NCI-H446 (cell line): ENCODE measurements around the gene IFITM1.
"Not testable (repeated sequence)": the region's sequence is repeated elsewhere in the genome, so short reads cannot be mapped to it uniquely, and the experiment has no call there.

ENCODE experiments used
- DNase-seq, 2 experiments: peaks; one replicate each; lab custom pipeline; 2025; lab: John Stamatoyannopoulos, UW

The IFITM1 gene

DNA sequence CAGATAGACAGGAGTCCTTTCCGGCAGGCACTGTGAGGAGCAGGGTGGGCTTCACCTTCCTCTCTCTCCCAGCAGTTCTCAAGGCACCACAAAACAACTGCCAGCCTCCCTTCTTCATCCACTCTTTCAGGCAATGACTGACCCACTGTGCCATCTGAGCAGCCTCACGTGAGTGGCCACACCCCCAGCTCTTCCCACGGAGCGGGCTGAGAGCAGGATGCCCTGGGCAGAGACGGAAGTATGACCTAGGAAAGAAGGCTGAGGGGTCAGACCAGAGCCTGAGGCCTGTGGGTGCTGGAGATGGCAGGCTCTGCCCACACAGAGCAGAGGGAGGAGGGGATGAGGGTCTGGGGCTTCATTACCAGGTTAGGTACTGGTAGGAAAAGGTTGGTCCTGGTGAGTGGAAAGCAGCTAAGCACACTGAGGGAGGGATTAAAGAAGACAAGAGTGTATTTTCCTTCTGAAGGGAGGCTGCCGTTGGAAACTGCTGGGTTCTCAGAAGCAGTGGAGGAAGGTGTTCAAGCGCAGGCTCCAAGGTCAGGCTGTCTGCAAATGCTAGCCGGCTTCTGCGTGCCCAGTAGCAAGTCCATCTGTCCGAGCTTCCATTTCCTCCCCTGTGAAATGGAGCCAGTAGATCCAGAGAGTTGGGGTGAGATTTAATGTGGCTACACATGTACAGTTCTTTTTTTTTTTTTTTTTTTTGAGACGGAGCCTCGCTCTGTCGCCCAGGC lies 31.0 kb upstream of the IFITM1 start:
- DNase-seq: no peak

DNA sequence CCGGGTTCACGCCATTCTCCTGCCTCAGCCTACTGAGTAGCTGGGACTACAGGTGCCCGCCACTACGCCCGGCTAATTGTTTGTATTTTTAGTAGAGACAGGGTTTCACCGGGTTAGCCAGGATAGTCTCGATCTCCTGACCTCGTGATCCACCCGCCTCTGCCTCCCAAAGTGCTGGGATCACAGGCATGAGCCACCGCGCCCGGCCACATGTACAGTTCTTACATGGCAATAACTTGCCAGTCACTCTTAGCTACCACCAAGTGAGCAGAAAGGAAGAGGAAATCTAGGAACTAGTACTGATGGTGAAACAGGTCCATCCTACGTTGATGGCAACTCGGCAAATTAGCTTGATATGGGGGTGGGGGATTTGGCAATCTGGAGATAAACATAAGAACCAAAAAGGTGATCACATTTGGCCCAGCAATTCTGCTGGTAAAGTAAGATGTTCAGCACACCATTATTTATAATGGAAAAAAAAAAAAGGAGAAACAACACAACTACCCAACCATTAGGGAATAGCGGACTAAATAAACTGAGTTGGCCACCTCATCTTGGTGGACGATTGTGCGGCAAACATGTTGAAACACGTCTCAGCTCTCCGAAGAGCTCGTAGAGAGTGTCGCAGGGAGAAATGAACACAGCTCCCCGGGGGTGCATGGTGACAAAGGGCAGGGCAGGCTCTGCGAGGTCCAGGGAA lies 30.3 kb upstream of the IFITM1 start:
- DNase-seq: no peak

GRCh38 chr11:284105-285020 lies 29.5 kb upstream of the IFITM1 start:
- DNase-seq: no peak

GRCh38 chr11:285021-285893 lies 28.6 kb upstream of the IFITM1 start:
- no peak for DNase-seq

DNA sequence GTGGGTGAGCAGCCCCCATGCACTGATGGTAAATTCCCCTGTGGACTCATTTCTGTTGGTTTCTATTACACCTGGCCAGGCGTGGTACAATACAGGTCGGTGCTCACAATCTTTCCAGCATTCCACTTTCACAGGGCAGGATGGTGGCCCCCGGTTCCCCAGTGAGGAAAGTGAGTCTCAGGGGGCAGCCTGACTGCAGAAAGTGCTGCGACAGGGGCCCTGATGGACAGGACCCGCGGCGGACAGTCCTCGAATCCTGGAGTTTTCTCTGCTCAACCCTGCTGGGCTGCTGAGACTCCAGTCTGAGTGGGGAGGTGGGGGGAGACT lies 28.0 kb upstream of the IFITM1 start:
- no peak for DNase-seq

GRCh38 chr11:286977-287820 lies 26.6 kb upstream of the IFITM1 start:
- DNase-seq: not testable (repeated sequence)

- no peak for DNase-seq
Measured at GRCh38 chr11:287821-288477, 25.9 kb upstream of the IFITM1 start.

GRCh38 chr11:288478-289397 lies 25.1 kb upstream of the IFITM1 start, which contains the start of gene PGGHG:
Gene PGGHG (plus strand): TSS chr11:289126. CDS start chr11:289817, 691 bp downstream.
- no peak for DNase-seq

DNA sequence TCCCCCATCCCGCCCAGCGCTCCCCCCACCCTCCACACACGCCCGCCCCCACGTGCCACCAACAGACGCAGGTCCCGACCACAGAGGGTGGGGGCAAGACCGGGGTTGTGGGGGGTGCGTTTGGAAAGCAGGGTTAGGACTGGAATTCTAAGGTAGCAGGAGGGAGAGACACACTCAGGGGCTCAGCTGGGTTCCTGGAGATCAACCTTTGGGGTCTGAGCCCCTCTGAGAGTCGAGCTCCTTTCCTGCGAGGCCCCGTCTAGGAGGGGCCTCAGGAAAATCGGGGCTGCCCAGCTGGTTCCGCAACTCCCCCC lies 24.5 kb upstream of the IFITM1 start:
- DNase-seq: no peak

DNA sequence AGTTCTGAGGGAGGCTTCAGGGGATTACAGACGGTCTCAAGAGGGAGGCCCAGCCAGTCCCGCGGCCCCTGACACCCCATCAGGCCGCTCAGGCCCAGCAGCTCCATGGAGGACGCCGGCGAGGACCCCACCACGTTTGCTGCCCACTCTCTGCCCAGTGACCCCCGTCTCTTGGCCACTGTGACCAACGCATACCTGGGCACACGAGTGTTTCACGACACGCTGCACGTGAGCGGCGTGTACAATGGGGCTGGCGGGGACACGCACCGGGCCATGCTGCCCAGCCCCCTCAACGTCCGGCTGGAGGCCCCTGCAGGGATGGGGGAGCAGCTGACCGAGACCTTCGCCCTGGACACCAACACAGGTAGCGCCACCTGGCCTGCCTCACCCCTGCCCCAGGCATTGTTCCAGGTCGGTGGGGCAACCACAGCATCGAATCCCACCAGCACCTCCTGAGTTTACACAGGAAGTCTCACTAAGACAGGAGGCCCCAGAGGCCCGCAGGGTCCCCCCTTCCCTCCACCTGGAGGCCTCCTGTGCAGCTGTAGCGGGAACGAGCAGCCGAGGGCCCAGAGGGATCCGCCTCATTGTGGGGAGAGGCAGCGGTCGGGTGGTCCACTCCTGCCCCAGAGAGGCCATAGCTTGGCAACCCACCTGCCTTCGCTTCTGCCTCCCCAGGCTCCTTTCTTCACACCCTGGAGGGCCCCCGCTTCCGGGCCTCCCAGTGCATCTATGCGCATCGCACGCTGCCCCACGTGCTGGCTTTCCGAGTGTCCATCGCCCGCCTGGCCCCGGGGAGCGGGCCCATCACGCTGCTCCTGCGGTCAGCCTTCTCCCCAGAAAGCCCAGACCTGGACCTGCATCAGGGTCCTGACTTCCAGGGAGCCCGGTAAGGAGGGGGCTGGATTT lies 23.9 kb upstream of the IFITM1 start:
- no peak for DNase-seq

DNA sequence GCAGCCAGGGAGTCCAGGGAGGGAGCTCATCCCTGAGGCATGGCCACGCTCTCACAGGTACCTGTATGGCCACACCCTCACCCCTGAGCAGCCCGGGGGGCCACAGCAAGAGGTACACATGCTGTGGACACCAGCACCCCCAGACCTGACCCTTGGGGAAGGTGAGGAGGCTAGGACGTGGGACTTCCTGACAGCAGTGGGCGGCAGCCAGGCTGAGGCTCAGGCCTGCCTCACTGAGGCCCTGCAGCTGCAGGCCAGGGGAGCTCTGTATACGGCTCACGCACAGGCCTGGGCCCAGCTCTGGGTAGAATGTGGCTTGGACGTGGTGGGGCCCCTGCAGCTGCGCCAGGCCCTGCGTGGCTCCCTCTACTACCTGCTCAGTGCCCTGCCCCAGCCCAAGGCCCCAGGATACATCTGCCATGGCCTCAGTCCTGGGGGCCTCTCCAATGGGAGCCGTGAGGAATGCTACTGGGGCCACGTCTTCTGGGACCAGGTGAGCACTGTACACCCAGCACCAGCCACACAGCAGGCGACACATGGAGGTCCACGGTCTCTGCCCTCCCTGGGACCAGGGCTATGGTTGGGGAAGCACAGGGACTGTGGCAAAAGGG lies 23.1 kb upstream of the IFITM1 start:
- no peak for DNase-seq

GRCh38 chr11:291281-292210 lies 22.3 kb upstream of the IFITM1 start:
- DNase-seq: no peak

GRCh38 chr11:292211-293121 lies 21.4 kb upstream of the IFITM1 start:
- DNase-seq: no peak

DNA sequence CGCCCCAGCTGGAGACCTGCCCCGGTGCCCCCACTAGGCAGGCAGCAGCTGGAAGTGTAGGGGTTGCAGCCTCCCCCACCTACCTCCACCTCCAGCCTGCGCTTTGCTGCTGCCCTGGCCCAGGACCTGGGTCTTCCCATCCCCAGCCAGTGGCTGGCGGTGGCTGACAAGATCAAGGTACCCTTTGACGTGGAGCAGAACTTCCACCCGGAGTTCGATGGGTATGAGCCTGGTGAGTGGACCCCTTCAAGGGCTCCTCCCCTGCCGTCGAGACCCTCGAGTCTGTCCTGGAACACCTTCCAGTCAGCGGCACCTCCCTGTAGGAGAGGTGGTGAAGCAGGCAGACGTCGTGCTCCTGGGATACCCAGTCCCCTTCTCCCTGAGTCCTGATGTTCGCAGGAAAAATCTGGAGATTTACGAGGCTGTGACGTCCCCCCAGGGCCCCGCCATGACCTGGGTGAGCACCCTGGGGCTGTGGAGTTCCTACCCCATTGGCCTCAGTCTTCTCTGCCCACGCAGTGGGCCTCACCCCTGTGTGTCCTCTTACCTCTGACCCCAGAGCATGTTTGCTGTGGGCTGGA lies 20.5 kb upstream of the IFITM1 start:
- no peak for DNase-seq
